Keratinocyte (primary cell): Measurements from ENCODE around the gene RWDD2A. TPM values are rescaled to one million over a fixed set of nuclear protein-coding genes. Genes with fewer than 3 reads are reported as not detected.

Experiments used
- DNase-seq: peaks from one replicate; pipeline ENCODE4 v3.0.0-alpha.2; 2011; ENCODE audit warnings: low read depth, missing footprints, low spot score
- FAIRE-seq: peaks from 2 replicates; lab custom pipeline; 2011; peaks lifted over from hg19 to GRCh38; lab: Jason Lieb, UNC
- H2AFZ ChIP-seq: 2 replicates; pipeline ENCODE4 v1.6.0; 2012; ENCODE audit warnings: low read length, control low read depth, inconsistent platforms; ENCODE audit not compliant: control insufficient read depth
- H3K27ac ChIP-seq: 2 replicates; pipeline ENCODE4 v1.5.1; 2011; ENCODE audit warnings: low read length; ENCODE audit not compliant: control insufficient read depth, insufficient read depth
- H3K27me3 ChIP-seq: 3 replicates; pipeline ENCODE4 v1.6.0; 2011; ENCODE audit warnings: low read length; ENCODE audit not compliant: control insufficient read depth, insufficient read depth; ENCODE audit errors: extremely low read depth
- H3K36me3 ChIP-seq, 2 experiments: 2 replicates in 1 of 2; 3 replicates in 1 of 2; pipeline ENCODE4 v1.5.1; 2011; ENCODE audit warnings: low read length in 2 of 2, mild to moderate bottlenecking in 1 of 2; ENCODE audit not compliant: control insufficient read depth in 2 of 2, insufficient read depth in 2 of 2; ENCODE audit errors: extremely low read depth in 1 of 2
- H3K4me1 ChIP-seq: 3 replicates; pipeline ENCODE4 v1.5.1; 2011; ENCODE audit warnings: low read length; ENCODE audit not compliant: control insufficient read depth, insufficient read depth; ENCODE audit errors: extremely low read depth
- H3K4me2 ChIP-seq: 3 replicates; pipeline ENCODE4 v1.6.0; 2011; ENCODE audit warnings: low read depth, low read length; ENCODE audit not compliant: control insufficient read depth, insufficient read depth; ENCODE audit errors: extremely low read depth
- H3K4me3 ChIP-seq, 3 experiments: fragments of 200-600 bp in 1 of 3; sonication (generic) in 1 of 3; 2 replicates in 2 of 3; 3 replicates in 1 of 3; pipeline ENCODE4 v1.5.1; 2011 to 2016; ENCODE audit warnings: low read length in 3 of 3, mild to moderate bottlenecking in 3 of 3, control low read depth in 2 of 3, inconsistent platforms in 1 of 3, low read depth in 1 of 3, mixed read lengths in 1 of 3, mixed run types in 1 of 3, moderate library complexity in 1 of 3; ENCODE audit not compliant: control insufficient read depth in 2 of 3, insufficient read depth in 2 of 3; ENCODE audit errors: extremely low read depth in 1 of 3
- H3K79me2 ChIP-seq: 2 replicates; pipeline ENCODE4 v1.6.0; 2012; ENCODE audit warnings: low read length; ENCODE audit not compliant: control insufficient read depth, insufficient read depth
- H3K9ac ChIP-seq: 3 replicates; pipeline ENCODE4 v1.6.0; 2011; ENCODE audit warnings: low read length; ENCODE audit not compliant: control insufficient read depth, insufficient read depth; ENCODE audit errors: extremely low read depth
- H3K9me1 ChIP-seq: 3 replicates; pipeline ENCODE4 v1.6.0; 2011; ENCODE audit warnings: low read length; ENCODE audit not compliant: control insufficient read depth, insufficient read depth; ENCODE audit errors: extremely low read depth
- H3K9me3 ChIP-seq: 2 replicates; pipeline ENCODE4 v1.5.1; 2012; ENCODE audit warnings: low read depth, low read length; ENCODE audit not compliant: control insufficient read depth
- H4K20me1 ChIP-seq: 3 replicates; pipeline ENCODE4 v1.6.0; 2011; ENCODE audit warnings: low read length; ENCODE audit not compliant: control insufficient read depth, insufficient read depth; ENCODE audit errors: extremely low read depth
- EZH2 ChIP-seq: IDR thresholded peaks from one replicate; pipeline ENCODE4 v1.6.1; 2012; ENCODE audit warnings: inconsistent platforms, mild to moderate bottlenecking, low read length, moderate library complexity
- dilution Hi-C: fragments of 300-500 bp; cut with MboI; formaldehyde crosslinking; loops from one replicate; pipeline ENCODE4 v1.7.0; 2020; ENCODE audit warnings: low sequenced_read_pairs; ENCODE audit not compliant: extremely low pct_ligation_motif_present
- polyA plus RNA-seq, 5 experiments: library from polyadenylated mRNA; depleted of rRNA in 3 of 5; stranded (reverse) in 3 of 5; stranded (forward) in 1 of 5; unstranded in 1 of 5; fragments of >200 nt; gene quantifications; 1 replicate in 1 of 5; 2 replicates in 3 of 5; 3 replicates in 1 of 5; pipeline versions ENCODE4 v1.2.1 to v1.2.3, GENCODE V29; 2011 to 2012; ENCODE audit warnings: missing spikeins in 2 of 5, low read depth in 1 of 5, low replicate concordance in 1 of 5
- TF ChIP-seq, protein P1 (sequence below), 3 experiments: IDR thresholded peaks in 1 of 3; conservative IDR thresholded peaks in 1 of 3; optimal IDR thresholded peaks in 1 of 3; 2 replicates in 2 of 3; 3 replicates in 1 of 3; pipeline versions ENCODE3 to v1.5.1; 2011; ENCODE audit warnings: low read length in 3 of 3, mild to moderate bottlenecking in 3 of 3, moderate library complexity in 2 of 3, control low read depth in 1 of 3, inconsistent platforms in 1 of 3; ENCODE audit not compliant: insufficient read depth in 2 of 3; ENCODE audit errors: extremely low read depth in 1 of 3

The RWDD2A gene
- polyA plus RNA-seq, 1 donor (not counting 4 experiments of a cell fraction or from before 2014, with no cell fraction given): 1.5 TPM

DNA sequence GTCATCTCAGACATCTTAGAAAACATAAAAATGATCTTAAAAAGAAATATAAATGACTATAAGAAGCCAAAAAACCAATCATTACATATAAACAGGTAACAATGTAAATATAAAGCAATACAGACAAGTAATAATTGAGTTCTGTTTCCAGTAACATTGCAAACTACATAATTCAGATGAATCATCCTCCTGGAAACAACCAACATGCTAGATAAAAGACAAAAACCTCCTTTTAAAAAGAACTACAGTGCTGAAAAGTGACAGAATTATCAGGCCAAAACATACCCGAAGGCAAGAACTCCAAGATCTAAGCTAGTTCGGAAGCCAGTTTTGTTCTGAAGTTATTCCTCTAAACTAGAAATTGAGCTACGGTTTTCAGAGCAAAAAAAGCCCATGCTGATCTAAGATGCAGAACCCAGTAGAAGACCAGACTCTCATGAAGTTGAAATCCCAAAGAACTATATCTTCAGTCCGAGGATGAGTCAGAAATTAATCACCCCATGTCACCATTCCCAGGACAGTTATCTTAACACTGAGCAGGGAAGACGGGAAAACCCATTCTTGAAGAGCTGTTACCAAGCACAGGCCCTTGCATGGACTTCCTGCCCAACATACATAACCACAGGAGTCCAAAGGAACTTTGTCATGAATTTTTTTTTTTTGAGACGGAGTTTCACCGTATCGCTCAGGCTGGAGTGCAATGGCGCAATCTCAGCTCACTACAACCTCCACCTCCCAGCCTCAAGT lies 9.9 kb upstream of the RWDD2A start:
- dilution Hi-C loops: no loop called here
- Histone ChIP-seq H4K20me1 (no peaks in the 10 kb centered on the region), H3K27ac (peak overlapping the region; percentile 30), H3K9me1 (peaks cover 2% of the 10 kb centered on the region), H3K4me2 (no peak overlapping the region), H2AFZ (no peak overlapping the region), H3K4me3 (no peak overlapping the region), H3K36me3 (peaks cover 6 to 27% of the 10 kb centered on the region in 2 experiments), H3K4me1 (peaks cover 7% of the 10 kb centered on the region), H3K9me3 (no peaks in the 10 kb centered on the region), H3K27me3 (no peaks in the 10 kb centered on the region), H3K9ac (no peak overlapping the region), H3K79me2 (no peaks in the 10 kb centered on the region)
- DNase-seq (no peak), FAIRE-seq (peak; percentile 79)
- no peak for TF ChIP-seq EZH2
- TF ChIP-seq, protein P1, sequence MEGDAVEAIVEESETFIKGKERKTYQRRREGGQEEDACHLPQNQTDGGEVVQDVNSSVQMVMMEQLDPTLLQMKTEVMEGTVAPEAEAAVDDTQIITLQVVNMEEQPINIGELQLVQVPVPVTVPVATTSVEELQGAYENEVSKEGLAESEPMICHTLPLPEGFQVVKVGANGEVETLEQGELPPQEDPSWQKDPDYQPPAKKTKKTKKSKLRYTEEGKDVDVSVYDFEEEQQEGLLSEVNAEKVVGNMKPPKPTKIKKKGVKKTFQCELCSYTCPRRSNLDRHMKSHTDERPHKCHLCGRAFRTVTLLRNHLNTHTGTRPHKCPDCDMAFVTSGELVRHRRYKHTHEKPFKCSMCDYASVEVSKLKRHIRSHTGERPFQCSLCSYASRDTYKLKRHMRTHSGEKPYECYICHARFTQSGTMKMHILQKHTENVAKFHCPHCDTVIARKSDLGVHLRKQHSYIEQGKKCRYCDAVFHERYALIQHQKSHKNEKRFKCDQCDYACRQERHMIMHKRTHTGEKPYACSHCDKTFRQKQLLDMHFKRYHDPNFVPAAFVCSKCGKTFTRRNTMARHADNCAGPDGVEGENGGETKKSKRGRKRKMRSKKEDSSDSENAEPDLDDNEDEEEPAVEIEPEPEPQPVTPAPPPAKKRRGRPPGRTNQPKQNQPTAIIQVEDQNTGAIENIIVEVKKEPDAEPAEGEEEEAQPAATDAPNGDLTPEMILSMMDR (optimal IDR thresholded peaks at IDR 0.05 in 1 of 3, IDR thresholded peaks at IDR 0.05 in 1 of 3, conservative IDR thresholded peaks at IDR 0.05 in 1 of 3; ENCODE audit: extremely low read depth in 1 of 3, insufficient read depth in 2 of 3, low read length in 3 of 3): no peak

DNA sequence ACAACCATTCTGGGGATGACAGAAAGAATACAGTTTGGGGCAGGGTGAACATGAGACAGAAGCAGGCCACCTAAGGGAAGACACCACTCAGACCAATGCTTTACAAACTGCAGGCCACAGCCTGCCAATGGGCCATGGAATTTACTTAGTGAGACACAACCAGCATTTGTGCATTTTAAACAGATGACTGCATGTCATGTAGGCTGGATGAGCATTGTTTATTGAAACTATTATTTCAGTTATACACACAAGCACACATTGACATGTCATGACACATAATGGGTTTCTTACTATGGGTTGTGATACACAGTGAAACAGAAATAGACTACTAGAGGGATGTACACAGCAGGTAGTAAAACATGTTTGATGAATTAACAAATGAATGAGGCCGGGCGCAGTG lies 8.1 kb upstream of the RWDD2A start:
- H3K4me2 ChIP-seq: no peak overlapping the region
- H3K27me3 ChIP-seq: no peaks in the 10 kb centered on the region
- H2AFZ ChIP-seq: no peak overlapping the region
- peaks cover 7% of the 10 kb centered on the region for H3K4me1 ChIP-seq
- dilution Hi-C loops: no loop called here
- no peak overlapping the region for H3K9ac ChIP-seq
- H3K4me3 ChIP-seq: no peak overlapping the region
- H3K79me2 ChIP-seq: peaks cover 3% of the 10 kb centered on the region
- FAIRE-seq (peak; percentile 9), DNase-seq (no peak)
- H3K9me3 ChIP-seq: no peaks in the 10 kb centered on the region
- H3K9me1 ChIP-seq: peaks cover 2% of the 10 kb centered on the region
- H3K27ac ChIP-seq: no peak overlapping the region
- TF ChIP-seq EZH2: no peak
- TF ChIP-seq, protein P1 (optimal IDR thresholded peaks at IDR 0.05 in 1 of 3, IDR thresholded peaks at IDR 0.05 in 1 of 3, conservative IDR thresholded peaks at IDR 0.05 in 1 of 3; ENCODE audit: extremely low read depth in 1 of 3, insufficient read depth in 2 of 3, low read length in 3 of 3): no peak
- H4K20me1 ChIP-seq: no peaks in the 10 kb centered on the region
- H3K36me3 ChIP-seq: peaks cover 4 to 39% of the 10 kb centered on the region in 2 experiments
